GM12872 (cell line): ENCODE measurements around the gene SNTG2.

ENCODE experiments used
- CTCF ChIP-seq: IDR thresholded peaks from 3 replicates; pipeline ENCODE4 v1.5.1; 2011; ENCODE audit warnings: low read depth, mild to moderate bottlenecking, low read length, moderate library complexity; ENCODE audit not compliant: insufficient read depth

Gene SNTG2

GRCh38 chr2:1169291-1169949, 218.8 kb downstream of the SNTG2 start:
- TF ChIP-seq CTCF, result no peak

- no peak for TF ChIP-seq CTCF
Observed at GRCh38 chr2:1170241-1170640, 219.6 kb downstream of the SNTG2 start.

GRCh38 chr2:1170711-1171110, 220.1 kb downstream of the SNTG2 start:
- TF ChIP-seq CTCF, result no peak

- no peak for TF ChIP-seq CTCF
Observed at GRCh38 chr2:1173528-1173927, 222.9 kb downstream of the SNTG2 start.

GRCh38 chr2:1181893-1182292, 231.2 kb downstream of the SNTG2 start:
- TF ChIP-seq CTCF, result no peak

- TF ChIP-seq CTCF, result no peak
Observed at GRCh38 chr2:1183300-1183699, 232.7 kb downstream of the SNTG2 start.

GRCh38 chr2:1186421-1186820, 235.8 kb downstream of the SNTG2 start:
- TF ChIP-seq CTCF, result no peak
